ENCODE results near the gene SRPX.
A peak's percentile ranks its signal among the peaks of the same experiment; 100 is the strongest.

The SRPX gene

DNA sequence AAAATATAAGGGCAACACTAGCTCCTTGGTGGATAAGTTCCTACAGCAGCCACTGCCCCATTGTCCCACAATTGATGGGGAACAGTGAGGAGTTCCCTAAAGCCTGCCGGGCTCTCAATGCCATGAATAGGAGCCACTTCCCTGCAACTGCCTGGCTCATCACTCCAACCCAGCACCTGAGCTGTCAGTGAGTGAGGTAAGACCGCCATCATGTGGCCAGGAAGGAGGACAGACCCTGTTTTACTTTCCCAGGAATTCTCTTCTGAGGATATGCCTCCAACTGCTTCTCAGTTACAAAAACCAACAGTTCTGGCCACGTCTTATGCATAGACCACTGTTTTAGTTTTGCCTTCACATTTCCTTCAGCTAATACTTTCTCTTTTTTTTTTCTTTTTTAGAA lies 45.5 kb downstream of the SRPX start:
- Mint-ChIP-seq H3K27me3 (peaks cover 2% of the 10 kb centered on the region), H3K9me3 (no peaks in the 10 kb centered on the region), H3K27ac (no peak overlapping the region), H3K4me3 (no peak overlapping the region), H3K4me1 (no peaks in the 10 kb centered on the region), H3K36me3 (ENCODE audit: low read depth) (no peaks in the 10 kb centered on the region)
- ATAC-seq = no peak
- DNase-seq = no peak

DNA sequence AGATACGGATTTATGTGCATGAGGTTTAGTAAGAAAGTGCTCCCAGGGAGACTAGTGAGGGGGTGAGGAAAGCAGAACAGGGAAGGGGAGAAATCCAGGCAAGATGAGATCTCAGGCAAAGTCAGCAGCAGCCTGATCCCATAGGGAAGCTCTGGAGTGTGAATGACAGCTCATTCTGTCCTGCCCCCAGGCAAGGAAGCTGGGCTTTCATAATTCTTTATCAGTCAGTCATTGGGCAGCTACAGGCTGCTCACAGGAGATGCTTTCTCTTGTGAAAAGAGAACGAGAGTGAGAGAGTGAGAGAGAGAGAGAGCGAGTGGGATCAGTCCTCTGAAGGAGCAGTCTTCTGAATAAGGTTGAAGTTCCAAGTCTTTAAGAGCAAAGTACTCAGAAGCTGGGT lies 48.1 kb downstream of the SRPX start:
- Mint-ChIP-seq H3K36me3 (ENCODE audit: low read depth) (no peaks in the 10 kb centered on the region), H3K27ac (no peak overlapping the region), H3K4me3 (no peak overlapping the region), H3K9me3 (no peaks in the 10 kb centered on the region), H3K27me3 (peaks cover 5% of the 10 kb centered on the region), H3K4me1 (no peaks in the 10 kb centered on the region)
- DNase-seq (no peak), ATAC-seq (no peak)

DNA sequence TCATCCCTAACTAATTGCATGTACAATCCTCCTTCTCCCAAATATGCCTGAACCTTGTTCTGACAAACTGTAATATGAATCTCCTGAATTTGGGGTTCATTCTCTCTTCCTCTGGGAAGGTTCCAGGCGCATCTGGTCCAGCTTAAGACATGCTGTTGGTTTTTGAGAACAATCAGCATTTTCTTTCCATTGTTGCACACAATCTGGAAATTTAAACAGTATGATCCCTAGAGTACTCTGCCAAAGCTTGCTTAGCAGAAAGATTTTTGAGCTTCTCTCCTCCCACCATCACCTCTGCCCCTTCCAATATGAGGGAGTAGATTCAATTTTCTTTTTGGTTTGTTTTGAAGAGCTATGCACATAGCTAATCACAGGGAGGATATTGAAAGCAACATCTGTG lies 50.1 kb downstream of the SRPX start:
- Mint-ChIP-seq H3K4me3 (no peak overlapping the region), H3K27me3 (peaks cover 5% of the 10 kb centered on the region), H3K36me3 (ENCODE audit: low read depth) (no peaks in the 10 kb centered on the region), H3K4me1 (no peaks in the 10 kb centered on the region), H3K9me3 (no peaks in the 10 kb centered on the region), H3K27ac (no peak overlapping the region)
- DNase-seq (no peak), ATAC-seq (no peak)

DNA sequence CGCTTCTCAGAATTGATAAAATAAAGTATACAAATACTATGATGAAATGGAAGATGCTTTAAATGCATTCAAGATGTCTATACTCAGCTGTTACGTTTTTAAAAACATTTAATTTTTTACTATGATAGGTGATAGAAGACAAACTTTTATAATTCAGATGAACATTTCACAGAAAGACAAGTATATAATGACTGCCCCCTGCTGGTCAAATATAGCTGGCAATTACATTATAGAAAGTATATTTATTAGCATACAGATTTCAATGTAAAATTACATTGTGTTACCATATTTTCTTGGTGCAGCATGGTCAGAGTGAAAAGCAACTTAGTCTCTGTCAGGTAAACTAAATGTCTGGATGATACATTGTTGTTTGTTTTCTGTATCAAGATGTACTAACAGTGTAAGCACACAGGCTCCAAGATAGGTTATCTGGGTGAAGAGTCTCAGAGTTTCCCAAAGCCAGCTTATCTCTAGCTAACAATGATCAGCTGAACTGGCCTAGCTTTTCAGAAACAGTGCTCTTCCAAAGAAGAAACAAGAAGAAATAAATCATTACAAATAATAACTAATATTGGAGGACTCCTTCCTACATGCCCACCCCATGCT lies 54.1 kb downstream of the SRPX start:
- ATAC-seq = no peak
- Mint-ChIP-seq H3K27me3 (peaks cover 3% of the 10 kb centered on the region), H3K27ac (no peak overlapping the region), H3K4me3 (no peak overlapping the region), H3K4me1 (no peaks in the 10 kb centered on the region), H3K36me3 (ENCODE audit: low read depth) (no peaks in the 10 kb centered on the region), H3K9me3 (no peaks in the 10 kb centered on the region)
- DNase-seq = peak; percentile 6

DNA sequence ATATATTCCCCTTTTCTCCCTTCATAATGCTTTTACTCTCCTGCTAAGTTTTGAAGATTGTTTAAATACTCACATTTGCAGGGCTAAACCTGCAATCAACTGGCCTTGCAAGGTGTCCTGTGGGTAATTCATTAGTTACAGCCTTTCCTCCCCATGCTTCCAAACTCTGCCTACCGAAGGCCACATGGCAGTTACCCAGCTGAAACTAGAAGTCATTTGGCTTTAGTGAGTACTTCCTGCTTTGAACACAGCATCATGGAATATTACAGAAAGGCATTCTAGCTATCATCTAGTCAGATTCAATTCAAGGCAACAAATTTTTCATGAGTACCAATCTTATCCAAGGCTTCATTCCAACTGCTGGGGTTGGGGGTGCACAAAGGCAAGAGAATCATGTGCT lies 55.6 kb downstream of the SRPX start:
- H3K36me3 Mint-ChIP-seq (ENCODE audit: low read depth) = no peaks in the 10 kb centered on the region
- H3K27ac Mint-ChIP-seq = no peak overlapping the region
- H3K9me3 Mint-ChIP-seq = no peaks in the 10 kb centered on the region
- no peak overlapping the region for H3K4me3 Mint-ChIP-seq
- ATAC-seq (no peak), DNase-seq (no peak)
- H3K27me3 Mint-ChIP-seq = peaks cover 3% of the 10 kb centered on the region
- no peaks in the 10 kb centered on the region for H3K4me1 Mint-ChIP-seq

DNA sequence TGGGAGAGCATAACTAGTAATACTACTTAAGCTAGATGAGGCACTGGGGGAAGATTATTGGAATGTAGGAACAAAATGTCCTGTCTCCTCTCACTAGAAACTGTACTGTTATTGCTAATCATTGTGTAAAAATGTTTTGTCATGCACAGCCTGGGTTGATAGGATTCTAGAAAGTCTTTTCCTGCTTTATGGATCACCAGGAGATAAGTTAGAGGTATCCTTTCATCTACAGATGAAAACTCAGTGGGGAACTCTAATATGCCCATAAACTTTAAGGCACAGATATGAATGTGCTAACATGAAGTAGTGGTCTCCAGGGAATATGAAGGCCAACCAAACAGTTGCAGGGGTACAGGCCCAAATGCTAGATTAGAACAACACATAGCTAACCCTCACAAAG lies 57.5 kb downstream of the SRPX start:
- Mint-ChIP-seq H3K36me3 (ENCODE audit: low read depth) (no peaks in the 10 kb centered on the region), H3K4me3 (no peak overlapping the region), H3K9me3 (no peaks in the 10 kb centered on the region), H3K4me1 (no peaks in the 10 kb centered on the region), H3K27me3 (peaks cover 3% of the 10 kb centered on the region), H3K27ac (no peak overlapping the region)
- ATAC-seq (no peak), DNase-seq (no peak)

DNA sequence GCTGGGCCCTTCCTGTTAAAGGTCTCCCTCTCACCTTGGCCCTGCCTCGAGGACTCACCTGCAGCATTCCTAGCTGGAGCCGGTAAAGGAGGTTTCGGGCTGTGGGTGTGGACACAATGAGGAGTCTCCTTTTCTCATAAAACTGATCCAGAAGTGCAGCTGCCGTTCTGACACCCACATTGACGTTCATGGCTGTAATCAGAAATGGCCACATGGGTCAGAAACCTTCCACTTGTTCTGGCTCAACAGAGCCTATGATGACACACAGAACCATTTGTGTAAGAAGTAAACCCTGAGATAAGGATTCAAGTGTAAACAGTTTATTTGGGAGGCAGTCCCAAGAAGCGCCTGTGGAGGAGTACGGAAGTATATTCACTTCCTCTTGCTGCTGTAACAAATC lies 63.8 kb downstream of the SRPX start:
- no peak for DNase-seq
- Mint-ChIP-seq H3K9me3 (no peaks in the 10 kb centered on the region), H3K36me3 (ENCODE audit: low read depth) (no peaks in the 10 kb centered on the region), H3K27me3 (no peaks in the 10 kb centered on the region), H3K4me3 (no peak overlapping the region), H3K4me1 (no peaks in the 10 kb centered on the region), H3K27ac (no peak overlapping the region)
- ATAC-seq = no peak

DNA sequence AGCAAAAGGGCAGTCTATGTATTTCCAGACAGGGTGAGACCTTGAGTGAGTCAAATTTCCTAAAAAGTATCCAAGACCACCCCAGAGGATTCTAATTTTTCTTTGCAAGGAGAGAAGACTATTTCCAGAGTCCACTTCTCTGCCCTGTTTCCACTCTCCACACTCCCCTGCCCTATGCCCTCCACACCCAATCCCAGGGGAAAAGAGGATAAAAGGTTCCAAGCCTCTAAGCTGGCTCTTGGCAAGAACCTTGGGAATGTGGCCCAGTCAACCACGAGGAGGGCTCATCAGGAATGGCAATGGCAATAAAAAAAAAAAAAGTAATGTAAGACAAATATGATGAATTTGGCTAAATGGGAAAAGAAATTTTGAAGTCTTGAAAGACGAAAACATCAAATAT lies 65.9 kb downstream of the SRPX start:
- no peaks in the 10 kb centered on the region for H3K4me1 Mint-ChIP-seq
- no peaks in the 10 kb centered on the region for H3K9me3 Mint-ChIP-seq
- no peak overlapping the region for H3K4me3 Mint-ChIP-seq
- no peak for DNase-seq
- ATAC-seq = no peak
- no peaks in the 10 kb centered on the region for H3K36me3 Mint-ChIP-seq (ENCODE audit: low read depth)
- H3K27me3 Mint-ChIP-seq = peaks cover 2% of the 10 kb centered on the region
- no peak overlapping the region for H3K27ac Mint-ChIP-seq

DNA sequence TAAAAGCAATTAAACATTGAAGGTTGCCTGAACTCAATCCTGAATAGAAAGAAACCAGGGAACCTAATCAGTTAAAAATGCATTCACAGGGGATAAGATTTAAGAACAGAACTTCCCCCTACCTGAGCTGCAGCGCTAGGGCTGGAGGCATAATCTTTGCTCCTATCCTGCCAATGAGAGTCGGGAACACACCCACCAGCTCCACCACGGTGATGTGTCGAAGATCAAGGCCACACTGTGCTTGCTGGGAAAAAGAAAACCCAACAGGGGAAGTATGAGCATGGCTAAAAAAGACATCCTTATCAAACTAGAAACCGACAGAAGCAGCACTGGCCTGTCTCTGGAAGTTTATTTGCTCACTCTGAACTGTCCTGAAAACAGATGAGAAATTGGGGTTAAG lies 66.3 kb downstream of the SRPX start:
- Mint-ChIP-seq H3K4me3 (no peak overlapping the region), H3K36me3 (ENCODE audit: low read depth) (no peaks in the 10 kb centered on the region), H3K9me3 (no peaks in the 10 kb centered on the region), H3K27me3 (peaks cover 2% of the 10 kb centered on the region), H3K4me1 (no peaks in the 10 kb centered on the region), H3K27ac (no peak overlapping the region)
- DNase-seq (no peak), ATAC-seq (no peak)

DNA sequence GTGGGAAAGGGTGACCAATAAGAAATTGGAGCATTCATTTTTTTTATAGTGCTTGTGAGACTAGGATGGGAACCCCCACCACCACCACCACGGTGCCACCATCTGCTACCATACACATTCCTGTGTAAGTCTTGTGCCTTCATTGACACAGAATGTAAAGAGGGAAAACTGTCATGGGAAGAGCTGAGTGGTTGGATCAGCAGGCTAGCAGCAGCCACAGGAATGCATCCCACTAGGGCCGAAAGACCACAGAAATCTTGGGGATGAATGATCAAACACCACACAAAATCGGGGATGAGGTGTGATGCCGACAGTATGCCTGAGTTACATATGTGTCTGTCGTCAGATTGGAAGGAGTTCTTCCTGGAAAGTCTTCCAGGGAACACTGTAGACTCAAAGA lies 69.2 kb downstream of the SRPX start:
- Mint-ChIP-seq H3K27ac (no peak overlapping the region), H3K27me3 (peaks cover 4% of the 10 kb centered on the region), H3K4me1 (no peaks in the 10 kb centered on the region), H3K4me3 (no peak overlapping the region), H3K36me3 (ENCODE audit: low read depth) (no peaks in the 10 kb centered on the region), H3K9me3 (no peaks in the 10 kb centered on the region)
- ATAC-seq = no peak
- no peak for DNase-seq

DNA sequence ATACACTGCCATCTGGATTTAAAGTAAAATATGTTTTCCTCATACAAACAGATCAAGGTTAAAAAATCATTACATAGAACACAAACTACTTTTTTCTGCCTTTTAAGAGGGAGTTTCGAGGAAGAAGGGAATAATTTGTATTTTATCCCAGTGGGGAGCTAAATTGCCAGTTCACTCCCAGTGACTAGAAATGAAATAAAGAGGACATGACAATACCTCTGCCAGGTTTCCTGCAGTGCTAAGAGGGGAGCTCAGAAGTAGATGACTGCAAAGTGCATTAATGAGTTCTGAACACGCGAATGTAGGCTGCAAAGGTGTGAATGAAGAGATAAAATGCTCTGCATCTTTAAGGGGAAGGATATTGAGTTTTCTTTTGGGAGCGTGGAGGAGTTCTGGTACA lies 69.7 kb downstream of the SRPX start:
- no peaks in the 10 kb centered on the region for H3K4me1 Mint-ChIP-seq
- peaks cover 4% of the 10 kb centered on the region for H3K27me3 Mint-ChIP-seq
- no peaks in the 10 kb centered on the region for H3K9me3 Mint-ChIP-seq
- DNase-seq (no peak), ATAC-seq (no peak)
- no peak overlapping the region for H3K4me3 Mint-ChIP-seq
- H3K27ac Mint-ChIP-seq = no peak overlapping the region
- no peaks in the 10 kb centered on the region for H3K36me3 Mint-ChIP-seq (ENCODE audit: low read depth)

DNA sequence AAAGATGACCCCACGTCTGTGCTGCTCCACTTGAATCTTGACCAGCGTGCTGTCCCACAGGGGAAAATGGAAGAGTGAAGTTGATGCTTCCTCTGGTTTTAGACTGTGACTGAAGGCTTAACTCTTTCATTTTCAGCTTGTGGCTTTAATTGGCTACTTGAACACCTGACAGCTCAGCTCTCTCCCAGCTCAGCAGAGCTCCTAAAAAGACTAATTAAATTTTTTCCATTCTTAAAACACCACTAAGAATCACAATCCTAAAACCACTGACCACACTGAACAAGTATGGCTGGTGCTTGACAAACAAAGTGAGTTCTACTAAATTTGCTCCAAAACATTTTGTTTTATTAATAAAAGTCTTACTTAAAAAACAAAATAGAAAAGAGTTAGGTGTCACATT lies 71.7 kb downstream of the SRPX start:
- no peaks in the 10 kb centered on the region for H3K36me3 Mint-ChIP-seq (ENCODE audit: low read depth)
- ATAC-seq (no peak), DNase-seq (no peak)
- no peak overlapping the region for H3K27ac Mint-ChIP-seq
- no peaks in the 10 kb centered on the region for H3K9me3 Mint-ChIP-seq
- H3K4me1 Mint-ChIP-seq = no peaks in the 10 kb centered on the region
- H3K27me3 Mint-ChIP-seq = peaks cover 6% of the 10 kb centered on the region
- H3K4me3 Mint-ChIP-seq = no peak overlapping the region

DNA sequence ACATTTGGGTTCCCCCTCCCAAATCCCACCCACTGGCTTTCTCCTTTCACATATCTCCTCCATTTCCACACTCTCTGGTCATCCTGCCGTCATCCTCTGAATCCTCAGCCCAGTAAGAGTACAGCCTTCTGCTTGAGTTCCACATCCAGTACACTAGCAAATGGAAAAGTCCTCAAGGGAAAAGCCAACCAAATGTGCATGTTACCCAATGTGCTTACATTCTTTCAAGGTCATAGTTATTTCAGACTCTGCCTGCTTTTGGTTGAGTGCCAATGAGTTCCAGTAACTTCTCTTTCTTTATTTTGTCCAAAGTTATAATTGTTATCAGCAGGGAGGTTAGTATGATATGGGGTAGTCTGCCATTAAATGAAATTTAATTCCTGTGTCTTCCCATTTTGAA lies 78.1 kb downstream of the SRPX start:
- Mint-ChIP-seq H3K9me3 (no peaks in the 10 kb centered on the region), H3K27ac (no peak overlapping the region), H3K4me1 (no peaks in the 10 kb centered on the region), H3K36me3 (ENCODE audit: low read depth) (no peaks in the 10 kb centered on the region), H3K4me3 (no peak overlapping the region), H3K27me3 (peaks cover 9% of the 10 kb centered on the region)
- ATAC-seq (no peak), DNase-seq (no peak)

DNA sequence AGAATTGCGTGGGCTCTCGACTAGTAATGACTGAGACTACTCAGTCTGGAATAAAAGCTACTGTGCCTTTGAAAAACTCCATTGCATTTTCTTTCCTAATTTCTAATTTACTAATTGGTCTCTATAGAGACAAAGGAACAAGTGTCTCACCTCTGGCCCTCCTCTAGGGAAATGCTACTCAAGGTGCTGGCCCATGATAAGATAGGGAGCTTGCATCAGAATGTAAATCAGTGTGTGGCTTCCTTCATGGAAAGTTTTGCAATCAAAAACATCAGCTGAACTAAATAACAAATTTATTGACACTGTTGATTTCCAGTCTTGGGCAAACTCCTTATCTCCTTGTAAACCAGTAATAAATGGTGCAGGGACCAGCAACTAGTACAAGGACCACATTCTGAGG lies 81.8 kb downstream of the SRPX start:
- no peak overlapping the region for H3K27ac Mint-ChIP-seq
- H3K4me3 Mint-ChIP-seq = no peak overlapping the region
- H3K9me3 Mint-ChIP-seq = no peaks in the 10 kb centered on the region
- H3K4me1 Mint-ChIP-seq = no peaks in the 10 kb centered on the region
- peaks cover 6% of the 10 kb centered on the region for H3K27me3 Mint-ChIP-seq
- H3K36me3 Mint-ChIP-seq (ENCODE audit: low read depth) = no peaks in the 10 kb centered on the region
- no peak for DNase-seq
- ATAC-seq = no peak

DNA sequence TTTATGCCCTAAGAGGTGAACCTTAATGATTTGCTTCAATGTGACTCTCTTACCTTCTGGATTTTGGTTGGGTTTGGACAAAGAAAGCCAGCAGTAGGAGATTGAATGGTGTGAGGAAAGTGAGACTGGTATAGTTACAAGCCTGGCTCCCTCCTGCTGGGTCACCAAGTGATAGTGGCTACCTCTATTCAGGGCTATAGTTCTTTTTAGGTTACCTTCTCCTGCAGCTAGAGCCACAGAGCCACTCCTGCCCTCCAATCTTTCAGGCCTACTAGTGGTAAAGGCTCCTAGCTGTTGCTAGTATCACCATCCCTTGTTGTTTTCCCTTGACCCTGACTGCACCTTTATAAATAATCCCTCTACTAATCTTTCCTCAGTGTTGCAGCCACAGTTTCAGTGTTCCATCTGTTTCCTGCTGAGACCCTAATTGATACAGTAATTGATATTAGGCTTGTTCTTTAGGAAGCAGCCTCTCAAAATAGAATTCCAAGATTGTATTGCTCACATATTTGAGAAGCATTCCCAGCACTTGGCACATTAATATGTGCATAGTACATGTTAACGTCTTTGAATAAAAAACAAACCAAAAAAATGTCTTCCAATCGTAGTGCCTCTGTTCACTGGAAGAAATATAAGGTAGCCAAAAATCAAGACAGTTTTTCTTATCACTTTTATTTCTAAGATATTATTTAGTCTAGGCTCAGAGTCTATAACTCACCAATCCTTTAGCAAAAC lies 82.3 kb downstream of the SRPX start:
- peaks cover 6% of the 10 kb centered on the region for H3K27me3 Mint-ChIP-seq
- ATAC-seq = no peak
- H3K36me3 Mint-ChIP-seq (ENCODE audit: low read depth) = no peaks in the 10 kb centered on the region
- DNase-seq = no peak
- no peaks in the 10 kb centered on the region for H3K4me1 Mint-ChIP-seq
- H3K4me3 Mint-ChIP-seq = no peak overlapping the region
- H3K27ac Mint-ChIP-seq = no peak overlapping the region
- no peaks in the 10 kb centered on the region for H3K9me3 Mint-ChIP-seq

DNA sequence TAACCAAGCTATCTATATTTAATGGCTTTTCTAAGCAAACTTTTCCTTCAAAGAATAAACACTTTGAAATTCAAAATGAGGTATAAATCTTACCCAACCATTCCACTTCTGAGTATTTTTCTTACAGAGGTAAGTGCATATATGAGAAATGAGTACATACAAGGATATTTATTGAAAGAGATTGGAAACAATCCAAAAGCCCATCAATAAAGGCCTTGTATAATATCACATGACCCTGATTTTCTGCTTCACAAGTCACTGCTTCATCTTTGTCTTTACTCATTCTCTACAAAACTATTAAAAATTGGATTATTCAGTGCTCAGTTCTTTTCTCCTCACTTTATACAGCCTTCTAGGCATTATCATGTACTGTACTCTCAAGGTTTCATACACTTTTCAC lies 91.3 kb downstream of the SRPX start:
- no peaks in the 10 kb centered on the region for H3K27me3 Mint-ChIP-seq
- ATAC-seq (no peak), DNase-seq (no peak)
- H3K4me3 Mint-ChIP-seq = no peak overlapping the region
- H3K9me3 Mint-ChIP-seq = no peaks in the 10 kb centered on the region
- H3K36me3 Mint-ChIP-seq (ENCODE audit: low read depth) = no peaks in the 10 kb centered on the region
- H3K4me1 Mint-ChIP-seq = no peaks in the 10 kb centered on the region
- H3K27ac Mint-ChIP-seq = no peak overlapping the region

Data from activated naive CD8-positive, alpha-beta T cell treated with anti-CD3 and anti-CD28 coated beads, Interleukin-2, amount 50 U/mL, for 24 hours (primary cell).